Measurements from ENCODE around the gene CD2AP.

DNA sequence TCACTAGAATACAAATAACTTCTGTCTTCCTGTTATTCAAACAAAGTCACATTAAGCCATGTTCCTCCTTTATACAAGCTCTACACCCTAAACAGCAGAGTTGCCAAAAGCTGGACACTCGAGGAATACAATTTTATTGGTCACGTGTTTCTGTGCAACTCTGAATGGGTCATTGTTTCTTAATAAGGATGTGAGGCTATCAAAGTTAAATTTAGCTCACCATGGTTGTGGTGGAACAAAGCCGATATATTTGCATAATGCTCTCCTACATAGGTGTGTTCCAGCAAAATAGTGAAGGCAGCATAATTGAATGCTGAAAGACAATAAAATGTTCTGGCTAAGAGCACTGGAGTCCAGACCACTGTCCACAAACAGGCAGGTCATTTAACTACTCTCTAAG, 36.9 kb upstream of the CD2AP start:
- TF ChIP-seq EP300 (IDR thresholded peaks at IDR 0.05; ENCODE audit: low read depth), result no peak
- TF ChIP-seq, protein P1, sequence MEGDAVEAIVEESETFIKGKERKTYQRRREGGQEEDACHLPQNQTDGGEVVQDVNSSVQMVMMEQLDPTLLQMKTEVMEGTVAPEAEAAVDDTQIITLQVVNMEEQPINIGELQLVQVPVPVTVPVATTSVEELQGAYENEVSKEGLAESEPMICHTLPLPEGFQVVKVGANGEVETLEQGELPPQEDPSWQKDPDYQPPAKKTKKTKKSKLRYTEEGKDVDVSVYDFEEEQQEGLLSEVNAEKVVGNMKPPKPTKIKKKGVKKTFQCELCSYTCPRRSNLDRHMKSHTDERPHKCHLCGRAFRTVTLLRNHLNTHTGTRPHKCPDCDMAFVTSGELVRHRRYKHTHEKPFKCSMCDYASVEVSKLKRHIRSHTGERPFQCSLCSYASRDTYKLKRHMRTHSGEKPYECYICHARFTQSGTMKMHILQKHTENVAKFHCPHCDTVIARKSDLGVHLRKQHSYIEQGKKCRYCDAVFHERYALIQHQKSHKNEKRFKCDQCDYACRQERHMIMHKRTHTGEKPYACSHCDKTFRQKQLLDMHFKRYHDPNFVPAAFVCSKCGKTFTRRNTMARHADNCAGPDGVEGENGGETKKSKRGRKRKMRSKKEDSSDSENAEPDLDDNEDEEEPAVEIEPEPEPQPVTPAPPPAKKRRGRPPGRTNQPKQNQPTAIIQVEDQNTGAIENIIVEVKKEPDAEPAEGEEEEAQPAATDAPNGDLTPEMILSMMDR (IDR thresholded peaks at IDR 0.05), result no peak

Data from transverse colon (tissue), 3 donors.